Central memory CD4-positive, alpha-beta T cell (primary cell): Measurements from ENCODE around the gene CCM2.

ENCODE experiments used
- DNase-seq: peaks from one replicate; pipeline ENCODE4 v3.0.0; 2022

Gene CCM2

DNA sequence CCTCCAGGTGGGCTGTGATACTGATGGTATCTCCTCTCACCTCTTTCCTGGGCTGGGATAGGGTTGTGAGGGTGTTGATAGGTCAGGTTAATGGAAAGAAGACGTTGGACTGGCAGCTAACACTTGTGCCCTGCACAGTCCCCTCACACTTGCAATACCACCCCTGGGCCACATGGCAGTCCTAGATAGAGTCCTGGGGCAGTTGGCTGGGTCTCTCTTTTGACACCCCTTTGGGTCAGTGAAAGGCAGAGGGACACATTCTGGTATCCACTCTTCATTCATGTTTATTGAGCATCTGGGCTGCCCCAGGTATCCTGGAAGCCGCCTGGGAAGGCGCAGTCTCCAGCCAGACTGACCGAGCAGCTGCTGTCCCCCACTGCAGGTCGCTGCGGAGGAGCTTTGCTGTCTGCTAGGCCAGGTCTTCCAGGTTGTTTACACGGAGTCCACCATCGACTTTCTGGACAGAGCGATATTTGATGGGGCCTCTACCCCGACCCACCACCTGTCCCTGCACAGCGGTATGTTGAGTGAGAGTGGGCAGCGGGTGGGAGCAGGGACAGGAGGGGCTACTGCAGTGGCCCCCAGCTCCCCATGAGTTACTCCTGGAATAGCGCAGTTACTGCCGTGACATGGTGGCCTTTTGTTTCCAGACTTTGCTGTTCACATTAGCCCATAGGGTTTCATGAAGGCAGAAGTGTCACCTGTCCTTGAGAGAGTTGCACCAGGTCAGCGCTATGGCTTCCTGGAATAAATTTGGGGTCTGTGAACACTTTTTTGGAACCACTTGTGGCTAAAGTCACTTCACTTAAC is 69.6 kb downstream of the CCM2 start:
- no peak for DNase-seq

DNA sequence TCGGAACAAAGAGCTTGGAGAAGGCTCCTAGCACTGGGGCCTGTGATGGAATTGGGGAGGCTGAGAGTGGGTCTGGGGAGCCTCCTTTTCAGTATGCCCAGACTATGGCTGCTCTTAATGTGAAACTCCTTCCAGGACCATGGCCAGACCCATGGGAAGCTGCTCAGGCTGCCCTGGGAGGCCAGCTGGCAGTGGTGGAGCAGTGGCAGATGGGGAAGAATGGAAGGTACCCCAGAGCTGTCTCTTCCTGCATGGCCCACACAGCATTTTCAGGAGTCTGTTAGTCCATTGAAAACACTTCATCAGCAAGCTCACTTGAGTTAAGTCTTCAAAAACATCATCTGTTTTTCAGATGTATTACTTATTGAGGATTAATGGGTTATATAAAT is 70.2 kb downstream of the CCM2 start:
- DNase-seq, result no peak

DNA sequence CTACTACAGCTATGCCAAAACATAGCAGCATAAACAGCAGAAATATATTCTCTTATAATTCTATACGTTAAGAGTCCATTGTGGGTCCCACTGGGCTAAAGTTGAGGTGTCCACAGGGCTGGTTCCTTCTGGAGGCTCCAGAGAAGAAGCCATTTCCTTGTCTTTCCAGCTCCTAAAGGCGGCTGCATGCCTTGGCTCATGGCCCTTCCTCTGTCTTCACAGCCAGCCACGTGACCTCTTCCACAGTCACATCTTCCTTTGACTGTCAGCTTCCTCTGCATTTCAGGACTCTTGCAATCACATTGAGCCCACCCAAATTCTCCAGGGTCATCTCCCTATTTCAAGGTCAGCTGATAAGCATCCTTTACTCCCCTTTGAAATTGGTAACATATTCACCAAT is 71.5 kb downstream of the CCM2 start:
- DNase-seq, result no peak

DNA sequence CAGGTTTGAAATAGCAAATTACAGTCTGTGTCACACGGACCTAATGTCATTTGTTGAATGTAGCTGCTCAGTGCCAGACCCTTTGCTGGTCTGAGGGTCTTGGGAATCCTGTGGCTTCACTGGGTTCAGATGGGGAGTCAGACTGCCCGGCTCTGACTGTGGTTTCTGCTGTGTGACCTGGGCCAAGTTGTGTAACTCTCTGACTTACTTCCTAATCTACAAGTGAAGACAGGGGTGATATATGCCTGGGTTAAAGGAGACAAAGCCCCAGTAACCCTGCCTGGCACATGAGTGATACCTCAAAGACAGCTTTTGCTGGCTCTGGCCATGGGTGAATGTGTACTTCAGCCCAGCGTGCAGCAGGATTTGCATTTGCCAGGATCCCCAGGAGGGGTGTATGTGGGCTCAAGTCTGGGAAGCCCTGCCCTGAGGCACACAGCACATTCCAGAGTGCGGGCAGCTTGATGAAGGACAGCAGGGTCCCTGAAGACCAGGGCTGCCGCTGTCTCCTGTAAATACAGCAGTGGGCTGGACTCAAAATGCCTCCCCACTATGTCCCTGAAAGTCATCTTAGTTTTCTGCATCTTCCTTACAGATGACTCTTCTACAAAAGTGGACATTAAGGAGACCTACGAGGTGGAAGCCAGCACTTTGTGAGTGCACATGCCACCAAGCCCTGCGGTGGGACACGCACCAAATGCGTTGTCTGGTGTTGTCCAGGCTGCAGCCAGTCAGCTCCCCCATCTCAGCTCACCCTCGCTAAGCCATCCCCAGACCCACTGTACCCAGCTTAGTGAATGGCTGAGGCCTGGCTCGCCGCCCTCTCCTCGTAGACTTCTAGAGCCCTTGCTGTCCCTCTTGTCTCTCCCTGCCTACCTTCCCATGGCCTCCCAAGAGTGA is 72.4 kb downstream of the CCM2 start:
- DNase-seq, result no peak

DNA sequence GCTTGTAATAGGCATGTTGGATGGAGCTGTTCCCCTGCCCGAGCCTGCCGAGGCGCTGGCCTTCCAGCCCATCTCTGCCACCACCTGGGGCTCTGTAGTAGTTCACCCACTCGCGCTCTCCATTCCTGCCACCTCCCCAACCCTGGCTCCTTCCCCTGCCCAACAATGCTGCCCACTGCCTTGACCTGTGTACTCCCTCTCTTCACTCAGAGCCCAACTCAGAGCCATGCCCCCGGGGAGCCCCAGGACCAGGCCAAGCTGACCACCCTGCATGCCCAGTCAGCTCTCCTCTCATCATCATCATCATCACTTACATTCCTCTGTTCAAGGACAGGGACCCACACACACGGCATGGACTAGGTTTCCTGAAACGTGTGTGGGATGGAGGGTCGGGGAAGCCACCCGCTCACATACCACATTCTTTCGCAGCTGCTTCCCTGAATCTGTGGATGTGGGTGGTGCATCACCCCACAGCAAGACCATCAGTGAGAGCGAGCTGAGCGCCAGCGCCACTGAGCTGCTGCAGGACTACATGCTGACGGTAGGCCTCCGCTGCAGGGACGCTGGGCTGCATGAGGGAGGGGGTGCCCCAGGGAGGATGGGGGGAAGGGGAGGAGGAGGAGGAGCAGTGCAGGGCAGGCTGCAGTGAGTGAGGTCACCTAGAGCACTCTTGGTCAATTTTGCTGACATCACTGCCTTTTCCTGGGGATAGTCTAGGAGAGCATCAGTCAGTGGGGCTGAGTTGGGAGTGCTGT is 73.2 kb downstream of the CCM2 start:
- DNase-seq, result no peak

DNA sequence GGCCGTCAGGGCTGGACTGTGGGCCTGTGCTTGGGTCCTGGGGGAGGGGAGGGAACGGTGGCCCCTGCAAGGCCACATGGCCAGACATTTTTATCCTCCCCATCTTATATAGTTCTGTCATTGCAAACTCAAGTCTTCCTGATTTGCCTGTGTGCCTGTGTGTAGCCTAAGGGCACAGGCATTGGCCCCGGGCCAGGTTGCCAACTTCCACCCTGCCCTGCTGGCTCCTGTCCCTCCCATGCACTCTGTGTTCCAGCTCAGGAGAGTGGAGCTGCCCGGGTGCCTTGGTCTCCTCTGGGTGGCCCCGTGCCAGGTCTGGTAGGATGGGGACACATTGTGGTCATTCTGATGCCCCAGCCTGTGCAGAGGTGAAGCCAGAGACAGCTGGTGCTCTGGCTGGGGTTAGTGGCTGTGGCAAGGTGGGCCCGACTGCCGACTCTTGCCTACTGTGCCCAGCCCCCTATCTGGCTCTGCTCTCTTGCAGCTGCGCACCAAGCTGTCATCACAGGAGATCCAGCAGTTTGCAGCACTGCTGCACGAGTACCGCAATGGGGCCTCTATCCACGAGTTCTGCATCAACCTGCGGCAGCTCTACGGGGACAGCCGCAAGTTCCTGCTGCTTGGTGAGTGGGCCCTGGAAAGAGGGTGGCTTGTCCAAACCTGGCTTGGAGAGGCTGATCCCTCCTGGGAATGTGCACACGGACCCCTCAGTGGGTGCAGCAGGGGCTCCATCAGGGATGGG is 74.0 kb downstream of the CCM2 start:
- DNase-seq, result no peak

DNA sequence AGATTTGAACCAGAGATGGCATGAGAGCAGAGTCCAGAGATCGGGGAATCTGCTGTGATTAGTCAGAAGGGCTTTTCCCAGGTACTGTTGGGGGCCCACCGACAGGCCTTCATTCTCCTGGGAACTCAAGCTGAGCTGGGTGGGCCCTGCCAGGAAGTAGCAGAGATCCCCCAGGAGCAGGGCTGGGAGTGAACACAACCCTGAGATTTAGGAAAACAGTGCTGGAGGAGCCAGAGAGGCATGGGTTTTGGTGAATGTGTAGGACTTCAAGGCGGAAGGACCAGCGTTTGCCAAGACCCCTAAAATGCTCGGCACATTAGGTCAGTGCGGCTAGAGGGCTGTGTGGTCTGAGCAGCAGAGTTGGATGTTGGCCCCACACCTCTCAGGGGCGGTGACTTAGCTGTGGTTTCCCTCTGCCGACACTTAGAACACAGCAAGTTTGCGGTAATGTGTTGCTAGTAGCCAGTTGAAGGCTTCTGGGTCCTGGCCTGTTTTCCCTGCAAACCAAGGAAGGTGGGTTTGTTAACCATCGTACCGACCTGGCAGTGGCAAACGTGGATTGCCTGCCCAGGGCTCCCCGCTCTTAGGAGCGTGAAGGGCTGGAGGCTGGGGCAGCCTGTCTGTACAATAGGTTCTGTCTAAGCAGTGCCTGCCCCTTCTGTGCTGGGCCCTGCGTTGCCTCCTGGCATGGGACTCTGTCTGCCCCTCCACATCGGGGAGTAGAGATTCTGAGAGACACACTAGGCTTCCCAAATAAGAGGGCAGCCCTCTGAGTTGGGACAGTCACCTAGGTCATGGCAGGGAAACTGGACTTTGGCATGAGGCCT is 74.7 kb downstream of the CCM2 start:
- no peak for DNase-seq

DNA sequence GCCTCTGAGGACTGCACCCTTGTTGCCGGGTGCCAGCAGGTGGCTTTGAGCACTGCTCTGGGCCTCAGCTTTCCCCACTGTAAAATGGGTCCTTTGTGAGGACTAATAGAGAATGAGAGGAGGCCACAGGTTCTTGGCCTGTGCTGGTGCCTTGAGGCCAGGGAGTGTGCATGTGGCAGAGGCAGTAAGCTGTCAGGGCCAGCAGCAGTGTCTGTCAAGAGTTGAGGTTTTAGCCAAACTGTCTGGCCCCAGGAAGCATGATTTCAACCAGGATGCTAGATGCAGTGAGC is 75.3 kb downstream of the CCM2 start:
- no peak for DNase-seq

DNA sequence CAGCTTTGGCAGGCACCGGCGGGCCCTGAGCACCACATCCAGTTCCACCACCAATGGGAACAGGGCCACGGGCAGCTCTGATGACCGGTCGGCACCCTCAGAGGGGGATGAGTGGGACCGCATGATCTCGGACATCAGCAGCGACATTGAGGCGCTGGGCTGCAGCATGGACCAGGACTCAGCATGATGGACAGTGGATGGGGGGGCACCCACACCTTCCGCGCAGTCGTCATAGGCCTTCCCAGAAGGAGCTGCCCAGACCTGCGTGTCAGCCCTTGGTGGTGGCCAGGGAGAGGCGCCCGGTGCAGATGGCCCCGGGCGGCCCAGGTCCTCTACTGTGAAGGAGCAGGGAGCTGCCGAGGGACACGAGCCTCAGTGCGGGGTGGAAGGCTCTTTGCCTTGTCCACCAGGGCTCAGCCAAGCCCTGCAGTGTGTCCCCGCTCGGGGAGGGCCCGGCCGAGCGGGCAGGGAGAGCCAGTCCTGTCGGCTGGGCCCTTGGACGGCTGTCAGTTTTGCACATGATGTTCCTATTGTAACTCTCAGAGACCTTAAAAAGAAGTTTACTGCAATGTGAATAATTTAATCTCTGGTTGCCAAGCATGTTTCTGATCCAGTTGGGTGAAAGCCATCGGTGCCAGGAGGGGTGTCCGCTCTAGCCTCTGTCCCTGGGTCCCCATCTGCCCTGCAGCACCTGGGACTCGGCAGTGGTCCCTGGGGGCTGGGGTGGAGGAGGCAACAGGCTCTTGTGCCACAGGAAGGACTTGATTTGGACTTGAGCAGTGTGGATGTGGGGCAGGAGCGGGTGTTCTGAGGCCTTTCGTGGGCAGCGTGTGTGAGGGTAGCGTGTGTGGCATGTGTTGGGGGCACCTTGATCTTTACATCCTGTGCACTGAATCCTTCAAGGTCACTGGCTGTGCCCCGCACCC is 76.1 kb downstream of the CCM2 start:
- no peak for DNase-seq

DNA sequence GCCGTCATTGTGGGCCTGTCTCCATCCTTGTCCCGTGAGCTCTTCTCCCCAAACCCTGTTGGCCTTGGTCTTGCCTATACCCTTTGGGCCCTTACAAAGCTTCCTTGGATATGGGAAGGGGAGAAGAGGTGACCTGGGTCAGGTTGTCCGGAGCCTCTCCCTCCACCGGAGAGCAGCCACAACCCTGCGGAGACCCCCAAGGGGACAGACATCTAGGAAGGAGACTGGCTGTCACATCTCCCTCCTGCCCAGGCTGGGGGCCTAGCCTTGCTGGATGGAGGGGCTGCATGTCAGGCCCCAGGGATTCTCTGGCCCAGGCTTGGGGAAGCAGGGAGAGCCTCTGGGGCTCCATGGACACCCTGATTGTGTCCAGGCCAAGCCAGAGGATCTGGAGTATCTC is 76.9 kb downstream of the CCM2 start:
- no peak for DNase-seq

DNA sequence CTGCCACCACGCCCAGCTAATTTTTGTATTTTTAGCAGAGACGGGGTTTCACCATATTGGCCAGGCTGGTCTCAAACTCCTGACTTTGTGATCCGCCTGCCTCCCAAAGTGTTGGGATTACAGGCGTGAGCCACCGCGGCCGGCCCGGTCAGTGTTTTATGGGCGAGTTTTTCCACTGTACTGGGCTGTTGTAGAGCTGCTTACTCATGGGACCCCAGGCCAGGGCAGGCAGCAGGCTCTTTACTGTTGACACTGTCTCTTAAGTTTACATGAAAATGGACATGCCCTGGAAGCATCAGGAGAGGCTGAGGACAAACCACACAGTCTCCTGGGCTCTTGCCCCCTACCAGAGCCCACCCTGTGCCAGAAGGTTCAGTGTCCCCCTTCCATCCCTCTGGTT is 77.6 kb downstream of the CCM2 start:
- no peak for DNase-seq

DNA sequence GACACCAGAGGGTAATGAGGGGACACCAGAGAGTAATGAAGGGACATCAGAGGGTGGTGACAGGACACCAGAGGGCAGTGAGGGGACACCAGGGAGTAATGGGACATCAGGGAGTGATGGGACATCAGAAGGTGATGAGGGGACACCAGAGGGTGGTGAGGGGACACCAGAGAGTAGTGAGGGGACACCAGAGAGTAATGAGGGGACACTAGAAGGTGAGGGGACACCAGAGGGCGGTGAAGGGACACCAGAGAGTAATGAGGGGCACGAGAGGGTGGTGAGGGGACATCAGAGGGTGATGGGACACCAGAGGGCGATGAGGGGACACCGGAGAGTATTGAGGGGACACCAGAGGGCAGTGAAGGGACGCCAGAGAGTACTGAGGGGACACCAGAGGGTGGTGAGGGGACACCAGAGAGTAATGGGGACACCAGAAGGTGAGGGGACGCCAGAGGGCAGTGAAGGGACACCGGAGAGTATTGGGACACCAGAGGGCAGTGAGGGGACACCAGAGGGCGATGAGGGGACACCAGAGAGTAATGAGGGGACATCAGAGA is 78.2 kb downstream of the CCM2 start:
- no peak for DNase-seq

DNA sequence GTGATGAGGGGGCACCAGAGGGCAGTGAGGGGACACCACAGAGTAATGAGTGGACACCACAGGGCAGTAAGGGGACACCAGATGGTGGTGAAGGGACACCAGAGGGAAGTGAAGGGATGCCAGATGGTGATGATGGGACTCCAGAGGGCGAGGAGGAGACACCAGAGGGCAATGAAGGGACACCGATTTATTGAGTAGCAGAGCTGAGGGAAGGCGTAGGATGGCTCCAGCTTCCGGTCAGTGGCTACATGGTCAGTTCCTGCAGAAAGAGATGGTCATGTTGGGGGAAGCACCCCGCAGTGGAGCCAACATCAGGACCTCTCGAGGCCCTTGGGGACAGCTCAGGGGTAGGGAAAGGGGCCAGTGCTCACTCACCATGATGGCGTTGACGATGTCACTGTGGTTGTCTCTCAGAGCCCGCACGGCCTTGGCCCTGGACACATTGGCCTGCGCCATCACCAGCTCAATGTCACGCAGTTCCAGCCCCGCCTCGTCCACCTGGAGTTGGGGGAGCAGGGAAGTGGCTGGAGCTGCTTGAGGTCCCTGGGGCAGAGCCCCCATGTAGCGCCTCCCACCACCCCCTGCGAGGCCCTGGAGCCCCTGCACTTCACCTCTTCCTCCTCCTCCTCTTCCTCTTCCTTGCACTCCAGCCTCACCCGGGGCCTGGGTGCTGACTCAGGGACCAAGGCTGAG is 80.4 kb downstream of the CCM2 start:
- DNase-seq, result no peak

DNA sequence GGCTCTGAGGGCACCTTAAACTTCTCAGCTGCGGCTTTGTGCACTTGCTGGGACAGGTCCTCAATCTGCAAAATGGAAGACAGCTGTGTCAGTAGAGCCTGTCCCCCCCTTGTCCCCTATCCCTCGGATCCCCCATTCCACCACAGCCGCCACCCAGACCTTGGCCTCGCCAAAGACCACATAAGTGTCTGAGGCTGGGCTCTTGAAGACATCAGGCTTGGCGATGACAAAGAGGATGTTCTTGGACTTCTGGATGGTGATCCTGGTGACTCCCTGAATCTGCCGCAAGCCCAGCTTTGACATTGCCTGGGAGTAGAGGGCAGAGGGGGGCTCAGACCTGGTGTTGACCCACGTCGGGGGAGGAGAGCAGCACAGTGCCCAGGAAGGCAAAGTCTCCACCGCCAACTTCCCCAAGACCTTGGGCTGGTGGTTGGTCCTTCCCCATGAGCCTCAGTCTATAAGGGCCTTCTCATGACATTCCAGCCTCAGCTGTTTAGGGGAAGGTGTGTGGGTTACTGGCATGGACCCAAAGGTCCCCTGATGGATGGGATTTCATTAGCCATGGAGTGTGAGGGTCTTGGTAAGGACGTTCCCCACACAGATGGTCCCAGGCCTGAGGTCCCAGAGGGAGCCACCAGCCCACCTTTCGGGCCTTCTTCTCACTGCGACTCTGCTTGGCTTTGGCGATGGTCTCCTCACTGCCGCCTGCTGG is 81.1 kb downstream of the CCM2 start:
- no peak for DNase-seq

DNA sequence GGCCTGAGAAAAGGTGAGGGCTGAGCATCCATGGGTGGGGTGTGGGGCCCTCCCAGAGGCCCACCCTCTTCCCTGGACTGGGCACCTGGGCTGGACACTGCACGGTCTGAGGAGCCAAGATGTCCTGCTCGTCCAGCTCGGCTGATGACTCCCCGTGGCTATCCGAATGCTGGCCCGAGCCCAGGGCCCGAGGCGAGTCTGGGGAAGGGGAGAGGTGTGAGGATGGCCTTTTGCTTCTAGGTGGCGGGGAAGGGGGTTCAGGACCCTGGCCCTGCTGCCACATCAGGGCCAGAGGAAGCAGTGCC is 81.6 kb downstream of the CCM2 start:
- DNase-seq, result no peak

DNA sequence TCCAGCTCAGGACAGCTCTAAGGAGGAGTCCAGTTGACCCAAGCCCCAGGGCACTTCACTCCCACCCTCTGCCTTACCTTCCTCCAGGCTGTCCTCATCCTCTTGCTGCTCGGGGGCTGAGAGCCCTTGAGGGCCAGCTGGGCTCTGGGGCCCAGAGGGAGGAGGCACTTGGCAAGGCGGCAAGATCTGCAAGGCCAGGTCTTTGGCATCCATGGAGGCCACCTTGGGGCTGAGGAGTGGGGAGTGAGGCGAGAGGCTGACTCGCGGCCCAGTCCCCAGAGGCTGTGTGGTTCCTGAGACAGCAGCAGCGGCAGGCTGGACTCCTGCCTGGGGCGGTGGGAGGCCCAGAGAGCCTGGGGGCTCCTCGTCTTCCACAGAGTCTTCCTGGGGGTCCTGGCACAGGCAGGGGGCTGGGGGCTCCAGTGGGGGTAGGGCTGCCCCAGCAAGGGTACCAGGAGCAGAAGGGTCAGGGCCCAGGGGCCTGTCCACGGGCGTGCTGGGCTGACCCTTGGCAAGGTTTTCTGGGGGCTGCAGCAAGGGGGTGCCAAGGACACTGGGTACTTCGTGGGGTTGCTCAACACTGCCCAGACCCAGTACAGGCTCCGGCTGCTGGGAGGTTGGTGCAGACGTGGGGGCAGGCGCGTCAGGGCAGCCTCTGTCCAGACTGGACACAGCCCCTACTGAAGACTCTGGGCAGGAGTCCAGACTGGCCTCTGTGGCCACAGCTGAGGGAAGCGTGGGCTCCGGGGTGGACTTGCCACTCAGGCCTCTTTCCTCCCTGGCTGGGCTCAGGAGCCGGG is 82.2 kb downstream of the CCM2 start:
- no peak for DNase-seq

DNA sequence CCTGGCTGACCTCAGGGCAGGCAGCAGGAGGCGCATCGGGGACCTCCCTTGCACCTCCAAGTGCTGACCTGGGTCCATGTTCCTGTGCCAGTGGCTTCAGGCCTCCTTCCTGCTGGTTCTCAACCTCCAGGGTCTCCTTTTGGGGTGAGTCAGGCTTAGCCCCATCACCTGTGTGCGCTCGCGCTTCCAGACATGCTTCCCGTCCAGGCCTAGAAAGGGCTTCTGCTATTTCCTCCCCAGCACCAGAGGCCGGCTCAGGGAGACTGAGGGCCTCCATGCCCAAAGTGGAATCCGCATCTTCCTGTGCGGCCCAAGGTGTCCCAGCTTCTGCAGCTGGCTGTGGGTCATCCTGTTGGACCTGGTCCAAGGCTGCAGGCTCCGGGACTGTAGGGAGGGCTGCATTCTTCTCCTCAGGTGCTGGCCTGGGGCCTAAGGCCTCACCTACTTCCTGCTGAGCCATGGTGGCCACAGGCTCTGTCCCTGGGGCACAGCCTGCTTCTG is 82.9 kb downstream of the CCM2 start:
- DNase-seq, result no peak

DNA sequence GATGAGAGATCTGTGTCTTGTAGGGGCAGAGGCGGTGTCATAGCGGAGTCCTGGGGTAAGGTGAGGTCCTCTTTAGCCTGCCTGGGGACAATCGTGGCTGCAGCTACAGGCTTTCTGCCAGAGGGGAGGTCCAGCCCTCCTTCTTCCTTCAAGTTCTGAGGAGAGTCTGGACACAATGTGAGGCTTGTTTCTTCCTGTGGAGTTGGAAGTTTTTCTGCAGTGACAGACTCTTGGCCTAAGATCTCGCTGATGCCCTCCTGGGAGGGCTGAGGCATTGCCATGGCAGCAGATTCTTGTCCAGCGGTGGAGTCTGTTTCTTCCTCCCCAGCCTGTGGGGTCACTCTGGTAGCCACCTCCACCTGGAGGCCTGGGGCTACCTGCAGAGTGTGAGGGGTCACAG is 84.3 kb downstream of the CCM2 start:
- no peak for DNase-seq
